BLaER1 treated with 17β-estradiol and CSF1 and Interleukin-3, amounts not matched to agents 10 nM and 100 nM (cell line): ENCODE measurements around the gene NR5A1.
A peak's percentile ranks its signal among the peaks of the same experiment; 100 is the strongest.

ENCODE experiments used
- H3K27ac ChIP-seq, 11 experiments: shearing (Covaris generic); formaldehyde crosslinking; 2 replicates each; pipeline ENCODE4 v1.8.1; 2022
- H3K27me3 ChIP-seq, 11 experiments: shearing (Covaris generic); formaldehyde crosslinking; 2 replicates each; pipeline ENCODE4 v1.8.1; 2022
- H3K36me3 ChIP-seq, 11 experiments: shearing (Covaris generic); formaldehyde crosslinking; 2 replicates each; pipeline ENCODE4 v1.8.1; 2022
- H3K4me1 ChIP-seq, 10 experiments: shearing (Covaris generic); formaldehyde crosslinking; 2 replicates each; pipeline ENCODE4 v1.8.1; 2022
- H3K4me2 ChIP-seq, 11 experiments: shearing (Covaris generic); formaldehyde crosslinking; 2 replicates each; pipeline ENCODE4 v1.8.1; 2022
- H3K4me3 ChIP-seq, 10 experiments: shearing (Covaris generic); formaldehyde crosslinking; 2 replicates each; pipeline ENCODE4 v1.8.1; 2022
- H3K9ac ChIP-seq, 11 experiments: shearing (Covaris generic); formaldehyde crosslinking; 2 replicates each; pipeline ENCODE4 v1.8.1; 2022
- H3K9me3 ChIP-seq, 11 experiments: shearing (Covaris generic); formaldehyde crosslinking; replicated peaks in 1 of 11; 2 replicates each; pipeline ENCODE4 v1.8.1; 2022
- H4K20me1 ChIP-seq, 11 experiments: shearing (Covaris generic); formaldehyde crosslinking; 2 replicates each; pipeline ENCODE4 v1.8.1; 2022
- Cebpa-rat ChIP-seq, 11 experiments: shearing (Covaris generic); IDR thresholded peaks; 2 replicates each; pipeline ENCODE4 v1.8.1; 2022

The NR5A1 gene

GRCh38 chr9:124475868-124476690 lies 31.1 kb downstream of the NR5A1 start:
- H3K27ac ChIP-seq: peak overlapping the region in 1 of 11 experiments; percentile 8; a peak in 1 of 22 replicates
- H3K27me3 ChIP-seq: peaks cover 14 to 26% (median 22%) of the 10 kb centered on the region in 11 experiments; a peak in 21 of 22 replicates

GRCh38 chr9:124475158-124475867 lies 31.9 kb downstream of the NR5A1 start:
- no peak for TF ChIP-seq Cebpa-rat (IDR thresholded peaks at IDR 0.05)
- no peaks in the 10 kb centered on the region for H3K36me3 ChIP-seq
- no peak overlapping the region; a peak in 1 of 22 replicates for H3K27ac ChIP-seq
- H3K4me3 ChIP-seq: no peak overlapping the region
- H3K27me3 ChIP-seq: peaks cover 14 to 26% (median 22%) of the 10 kb centered on the region in 11 experiments; a peak in 21 of 22 replicates
- peak overlapping the region in 5 of 11 experiments; percentile 6 to 36 (median 33); a peak in 4 of 22 replicates for H3K9ac ChIP-seq
- peaks cover 16 to 38% (median 25%) of the 10 kb centered on the region in 10 experiments for H3K4me1 ChIP-seq
- peak overlapping the region; percentile 52 to 83 (median 74) for H3K4me2 ChIP-seq
- H4K20me1 ChIP-seq: peaks cover 0 to 5% (median 0%) of the 10 kb centered on the region in 11 experiments; a peak in 2 of 22 replicates
- H3K9me3 ChIP-seq: no peaks in the 10 kb centered on the region

More at GRCh38 chr9:124475868-124476690, 31.1 kb downstream of the NR5A1 start:
- H3K4me2 ChIP-seq: peak overlapping the region; percentile 52 to 83 (median 74)
- no peaks in the 10 kb centered on the region for H3K9me3 ChIP-seq
- peaks cover 17 to 38% (median 27%) of the 10 kb centered on the region in 10 experiments for H3K4me1 ChIP-seq
- H3K36me3 ChIP-seq: no peaks in the 10 kb centered on the region
- peak overlapping the region in 8 of 11 experiments; percentile 6 to 47 (median 32); a peak in 10 of 22 replicates for H3K9ac ChIP-seq
- no peak overlapping the region for H3K4me3 ChIP-seq
- no peaks in the 10 kb centered on the region; a peak in 2 of 22 replicates for H4K20me1 ChIP-seq
- TF ChIP-seq Cebpa-rat (IDR thresholded peaks at IDR 0.05): no peak

- peaks cover 22 to 46% (median 31%) of the 10 kb centered on the region in 10 experiments for H3K4me1 ChIP-seq
- no peak for TF ChIP-seq Cebpa-rat (IDR thresholded peaks at IDR 0.05)
- H3K4me3 ChIP-seq: no peak overlapping the region
- H3K27ac ChIP-seq: no peak overlapping the region
- H3K27me3 ChIP-seq: peaks cover 14 to 26% (median 22%) of the 10 kb centered on the region in 11 experiments; a peak in 21 of 22 replicates
- H3K36me3 ChIP-seq: no peaks in the 10 kb centered on the region
- no peak overlapping the region for H3K4me2 ChIP-seq
- H3K9ac ChIP-seq: no peak overlapping the region
- H4K20me1 ChIP-seq: peaks cover 0 to 5% (median 0%) of the 10 kb centered on the region in 11 experiments; a peak in 1 of 22 replicates
- H3K9me3 ChIP-seq: no peaks in the 10 kb centered on the region
These were observed 33.0 kb downstream of the NR5A1 start for GRCh38 chr9:124474151-124474550.

GRCh38 chr9:124473310-124473709 lies 33.9 kb downstream of the NR5A1 start:
- H3K4me2 ChIP-seq: no peak overlapping the region
- H3K4me1 ChIP-seq: peaks cover 22 to 53% (median 38%) of the 10 kb centered on the region in 10 experiments
- no peaks in the 10 kb centered on the region for H3K36me3 ChIP-seq
- H3K27me3 ChIP-seq: peaks cover 11 to 19% (median 16%) of the 10 kb centered on the region in 11 experiments; a peak in 21 of 22 replicates
- no peak for TF ChIP-seq Cebpa-rat (IDR thresholded peaks at IDR 0.05)
- H3K9ac ChIP-seq: no peak overlapping the region
- H4K20me1 ChIP-seq: peaks cover 0 to 5% (median 0%) of the 10 kb centered on the region in 11 experiments; a peak in 1 of 22 replicates
- no peaks in the 10 kb centered on the region for H3K9me3 ChIP-seq
- no peak overlapping the region for H3K4me3 ChIP-seq
- H3K27ac ChIP-seq: no peak overlapping the region

- no peak overlapping the region for H3K9ac ChIP-seq
- peaks cover 6 to 13% (median 12%) of the 10 kb centered on the region in 11 experiments; a peak in 20 of 22 replicates for H3K27me3 ChIP-seq
- H3K9me3 ChIP-seq: no peaks in the 10 kb centered on the region
- H3K4me1 ChIP-seq: peaks cover 22 to 52% (median 39%) of the 10 kb centered on the region in 10 experiments
- no peaks in the 10 kb centered on the region for H3K36me3 ChIP-seq
- H3K27ac ChIP-seq: no peak overlapping the region
- no peak overlapping the region for H3K4me3 ChIP-seq
- H3K4me2 ChIP-seq: no peak overlapping the region
- no peak for TF ChIP-seq Cebpa-rat (IDR thresholded peaks at IDR 0.05)
- peaks cover 0 to 5% (median 0%) of the 10 kb centered on the region in 11 experiments; a peak in 1 of 22 replicates for H4K20me1 ChIP-seq
These were observed 34.4 kb downstream of the NR5A1 start for GRCh38 chr9:124472770-124473169.

GRCh38 chr9:124471761-124472160 lies 35.4 kb downstream of the NR5A1 start:
- H3K4me1 ChIP-seq: peaks cover 21 to 46% (median 32%) of the 10 kb centered on the region in 10 experiments
- H3K4me3 ChIP-seq: no peak overlapping the region
- H3K27ac ChIP-seq: no peak overlapping the region
- H3K36me3 ChIP-seq: no peaks in the 10 kb centered on the region
- peaks cover 0 to 5% (median 0%) of the 10 kb centered on the region in 11 experiments; a peak in 1 of 22 replicates for H4K20me1 ChIP-seq
- no peak overlapping the region for H3K9ac ChIP-seq
- H3K9me3 ChIP-seq: no peaks in the 10 kb centered on the region
- H3K4me2 ChIP-seq: no peak overlapping the region
- no peak for TF ChIP-seq Cebpa-rat (IDR thresholded peaks at IDR 0.05)
- H3K27me3 ChIP-seq: peaks cover 0 to 5% (median 4%) of the 10 kb centered on the region in 11 experiments; a peak in 11 of 22 replicates

- H3K4me3 ChIP-seq: no peak overlapping the region
- no peaks in the 10 kb centered on the region for H3K9me3 ChIP-seq
- no peak overlapping the region for H3K9ac ChIP-seq
- H3K4me2 ChIP-seq: no peak overlapping the region
- H3K27ac ChIP-seq: no peak overlapping the region
- no peak for TF ChIP-seq Cebpa-rat (IDR thresholded peaks at IDR 0.05)
- H3K36me3 ChIP-seq: no peaks in the 10 kb centered on the region
- peaks cover 10 to 35% (median 22%) of the 10 kb centered on the region in 10 experiments for H3K4me1 ChIP-seq
- H3K27me3 ChIP-seq: no peaks in the 10 kb centered on the region
- peaks cover 0 to 5% (median 0%) of the 10 kb centered on the region in 11 experiments; a peak in 1 of 22 replicates for H4K20me1 ChIP-seq
These were observed 36.5 kb downstream of the NR5A1 start for GRCh38 chr9:124470726-124471125.

GRCh38 chr9:124470306-124470705 lies 36.9 kb downstream of the NR5A1 start:
- H3K27ac ChIP-seq: no peak overlapping the region
- no peaks in the 10 kb centered on the region for H3K27me3 ChIP-seq
- no peaks in the 10 kb centered on the region for H3K9me3 ChIP-seq
- H3K4me1 ChIP-seq: peaks cover 7 to 32% (median 18%) of the 10 kb centered on the region in 10 experiments
- no peaks in the 10 kb centered on the region for H3K36me3 ChIP-seq
- no peak for TF ChIP-seq Cebpa-rat (IDR thresholded peaks at IDR 0.05)
- 0 out of 22 replicates have a peak, but pooled peaks cover 0 to 5% (median 0%) of the 10 kb centered on the region in 11 experiments for H4K20me1 ChIP-seq
- no peak overlapping the region for H3K4me2 ChIP-seq
- H3K9ac ChIP-seq: no peak overlapping the region
- no peak overlapping the region for H3K4me3 ChIP-seq
